OCI-LY3 (cell line): ENCODE results near the gene PHF23.

Source experiments
- H2AFZ ChIP-seq: fragments of 200-600, 300-600 bp; shearing (Covaris generic); 2 replicates; pipeline ENCODE4 v1.6.0; 2014; ENCODE audit warnings: antibody characterized with exemption, low read depth, low read length
- H3K27ac ChIP-seq: fragments of 200-600, 300-600 bp; sonication (generic); 2 replicates; pipeline ENCODE4 v1.5.1; 2014; ENCODE audit warnings: mild to moderate bottlenecking, low read length, moderate library complexity, mixed read lengths
- H3K27me3 ChIP-seq: fragments of 200-600, 300-600 bp; sonication (generic); 2 replicates; pipeline ENCODE4 v1.6.1; 2014; ENCODE audit warnings: low read depth, low read length, mixed read lengths
- H3K36me3 ChIP-seq: fragments of 200-600, 300-600 bp; sonication (generic); replicated peaks from 2 replicates; pipeline ENCODE3; 2014; ENCODE audit warnings: low read depth, low read length, mixed read lengths
- H3K4me1 ChIP-seq: fragments of 300-600, 200-600 bp; sonication (generic); 2 replicates; pipeline ENCODE4 v1.6.1; 2014; ENCODE audit warnings: low read length, mixed read lengths
- H3K4me2 ChIP-seq: fragments of 200-600, 300-600 bp; sonication (generic); 2 replicates; pipeline ENCODE4 v1.6.1; 2014; ENCODE audit warnings: low read length, mixed read lengths
- H3K4me3 ChIP-seq: fragments of 300-600, 200-600 bp; sonication (generic); 2 replicates; pipeline ENCODE4 v1.5.1; 2014; ENCODE audit warnings: antibody characterized with exemption, mild to moderate bottlenecking, low read length, moderate library complexity
- H3K79me2 ChIP-seq: fragments of 300-600, 200-600 bp; shearing (Covaris generic); 2 replicates; pipeline ENCODE4 v1.6.1; 2014; ENCODE audit warnings: mild to moderate bottlenecking, low read length, mixed read lengths
- H3K9ac ChIP-seq: fragments of 300-600, 200-600 bp; shearing (Covaris generic); 2 replicates; pipeline ENCODE4 v1.6.0; 2014; ENCODE audit warnings: mild to moderate bottlenecking, low read length, moderate library complexity
- H3K9me3 ChIP-seq: fragments of 200-600, 300-600 bp; shearing (Covaris generic); 2 replicates; pipeline ENCODE4 v1.6.1; 2014; ENCODE audit warnings: low read length, mixed read lengths; ENCODE audit not compliant: insufficient read depth
- H4K20me1 ChIP-seq: fragments of 200-600, 300-600 bp; sonication (generic); 2 replicates; pipeline ENCODE4 v1.6.1; 2016; ENCODE audit warnings: low read length, mixed read lengths; ENCODE audit not compliant: insufficient read depth
- EZH2phosphoT487 ChIP-seq: fragments of 200-600 bp; shearing (Covaris generic); IDR thresholded peaks from 2 replicates; pipeline ENCODE4 v1.6.1; 2018; ENCODE audit warnings: antibody characterized with exemption, mixed run types, low read depth
- TF ChIP-seq, protein P1 (sequence below): fragments of 200-600, 300-600 bp; sonication (generic); IDR thresholded peaks from 2 replicates; pipeline ENCODE4 v1.5.1; 2014; ENCODE audit warnings: antibody characterized with exemption, low read length, low read depth

Gene PHF23

DNA sequence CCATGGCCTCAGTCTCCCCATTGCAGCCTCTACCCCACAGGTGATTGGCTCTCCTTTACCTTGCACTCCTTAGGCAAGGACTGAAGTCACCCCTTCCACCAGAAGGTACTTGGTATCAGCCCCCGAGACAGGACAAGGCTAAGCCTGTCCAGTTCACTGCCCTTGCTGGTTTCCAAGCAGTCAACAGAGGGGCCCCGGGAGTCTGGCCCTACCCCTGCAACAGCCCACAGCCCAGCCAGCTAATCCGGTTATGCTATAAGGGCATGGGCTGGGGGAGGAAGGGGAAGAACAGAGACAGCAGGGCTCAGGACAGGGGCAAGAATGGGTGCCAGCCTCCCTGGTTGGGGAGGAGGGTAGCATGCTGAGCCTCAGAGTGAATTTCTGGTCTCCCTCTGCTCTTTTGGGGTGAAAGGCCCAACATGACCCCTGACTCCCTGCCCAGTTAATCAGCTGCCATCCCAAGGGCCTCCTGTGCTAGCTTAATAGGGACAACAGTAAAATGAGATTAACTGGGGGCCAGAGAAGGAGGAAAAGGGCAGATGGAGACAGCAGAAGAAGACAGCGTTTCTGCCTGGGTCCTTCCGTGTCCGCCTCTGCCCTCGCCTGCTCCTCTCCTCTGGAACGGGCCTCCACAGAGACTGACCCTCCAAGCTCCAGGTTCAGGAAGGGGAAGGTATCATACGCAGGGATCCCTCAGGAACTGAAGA, 30.4 kb downstream of the PHF23 start:
- Histone ChIP-seq H3K27ac (no peak overlapping the region), H3K4me2 (no peak overlapping the region), H2AFZ (no peak overlapping the region), H4K20me1 (no peaks in the 10 kb centered on the region), H3K36me3 (no peaks in the 10 kb centered on the region), H3K9ac (no peak overlapping the region), H3K79me2 (no peaks in the 10 kb centered on the region), H3K27me3 (no peaks in the 10 kb centered on the region), H3K4me3 (no peak overlapping the region), H3K9me3 (no peaks in the 10 kb centered on the region), H3K4me1 (peaks cover 15% of the 10 kb centered on the region)
- no peak for TF ChIP-seq EZH2phosphoT487
- TF ChIP-seq, protein P1, sequence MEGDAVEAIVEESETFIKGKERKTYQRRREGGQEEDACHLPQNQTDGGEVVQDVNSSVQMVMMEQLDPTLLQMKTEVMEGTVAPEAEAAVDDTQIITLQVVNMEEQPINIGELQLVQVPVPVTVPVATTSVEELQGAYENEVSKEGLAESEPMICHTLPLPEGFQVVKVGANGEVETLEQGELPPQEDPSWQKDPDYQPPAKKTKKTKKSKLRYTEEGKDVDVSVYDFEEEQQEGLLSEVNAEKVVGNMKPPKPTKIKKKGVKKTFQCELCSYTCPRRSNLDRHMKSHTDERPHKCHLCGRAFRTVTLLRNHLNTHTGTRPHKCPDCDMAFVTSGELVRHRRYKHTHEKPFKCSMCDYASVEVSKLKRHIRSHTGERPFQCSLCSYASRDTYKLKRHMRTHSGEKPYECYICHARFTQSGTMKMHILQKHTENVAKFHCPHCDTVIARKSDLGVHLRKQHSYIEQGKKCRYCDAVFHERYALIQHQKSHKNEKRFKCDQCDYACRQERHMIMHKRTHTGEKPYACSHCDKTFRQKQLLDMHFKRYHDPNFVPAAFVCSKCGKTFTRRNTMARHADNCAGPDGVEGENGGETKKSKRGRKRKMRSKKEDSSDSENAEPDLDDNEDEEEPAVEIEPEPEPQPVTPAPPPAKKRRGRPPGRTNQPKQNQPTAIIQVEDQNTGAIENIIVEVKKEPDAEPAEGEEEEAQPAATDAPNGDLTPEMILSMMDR, result no peak

DNA sequence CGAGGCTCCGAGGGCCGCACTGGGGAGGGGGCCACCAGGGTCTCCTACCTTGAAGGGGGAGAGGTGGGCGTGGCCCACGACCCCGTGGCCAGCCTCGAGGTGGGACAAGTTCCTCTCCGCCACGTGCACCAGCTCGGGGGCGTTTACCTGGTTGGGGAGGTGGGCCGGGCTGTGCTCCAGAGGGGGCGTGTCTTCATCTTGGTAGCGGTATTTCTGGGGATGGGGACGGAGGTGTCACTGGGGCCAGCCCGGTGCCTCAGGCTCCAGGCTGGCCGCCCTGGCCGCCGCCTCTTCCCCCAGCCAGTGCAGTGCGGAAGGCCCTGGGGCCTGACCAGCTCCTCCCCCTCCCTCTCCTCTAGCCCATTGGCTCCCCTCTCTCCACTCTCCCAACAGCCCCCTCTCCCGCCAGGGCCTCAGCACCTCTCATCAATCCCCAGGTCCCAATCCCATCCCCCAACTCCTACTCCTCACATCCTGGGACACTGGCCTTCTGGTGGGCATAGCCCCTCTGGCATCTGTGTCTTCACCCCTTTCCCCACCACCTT, 31.2 kb downstream of the PHF23 start:
- Histone ChIP-seq H4K20me1 (no peaks in the 10 kb centered on the region), H3K79me2 (no peaks in the 10 kb centered on the region), H3K4me3 (no peak overlapping the region)

DNA sequence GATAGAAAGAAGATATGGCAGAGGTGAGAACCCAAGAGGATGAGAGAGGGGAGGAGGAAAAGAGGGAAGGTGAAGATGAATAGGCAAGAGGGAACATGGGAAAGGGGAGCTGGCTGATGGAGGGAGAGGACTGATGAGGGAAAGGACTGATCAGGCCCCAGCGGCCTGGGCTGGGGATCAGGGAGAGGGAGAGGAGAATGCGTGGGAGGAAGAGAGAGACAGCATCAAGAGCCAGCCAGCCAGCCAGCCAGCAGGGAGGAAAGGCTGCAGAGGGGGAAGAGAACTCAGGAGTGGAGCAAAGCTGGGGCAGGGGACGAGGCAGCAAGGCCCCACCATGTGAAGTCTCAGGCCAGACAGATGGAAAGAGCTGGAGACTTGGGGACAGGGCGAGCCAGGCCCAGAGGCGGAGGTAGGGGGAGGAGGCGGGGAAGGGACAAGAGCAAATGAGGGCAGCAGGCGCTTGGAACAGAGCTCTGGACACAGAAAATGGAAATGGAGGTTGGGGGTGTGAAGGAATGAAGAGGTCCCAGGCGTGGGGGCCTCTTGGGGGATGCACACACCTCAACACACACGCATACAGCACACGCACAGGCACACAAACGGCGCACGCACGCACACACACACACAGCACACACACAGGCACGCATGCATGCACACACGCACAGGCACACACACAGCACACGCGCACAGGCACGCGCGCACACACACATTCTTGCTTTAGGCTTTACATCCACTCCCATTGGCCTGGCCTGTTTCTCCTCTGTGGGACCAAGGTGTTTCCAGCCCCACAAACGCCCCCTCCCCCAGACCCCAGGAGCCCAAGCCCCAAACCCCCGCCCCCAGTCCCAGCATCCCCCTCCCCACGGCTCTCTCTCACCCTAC, 31.9 kb downstream of the PHF23 start:
- Histone ChIP-seq H3K36me3 (no peaks in the 10 kb centered on the region), H2AFZ (no peak overlapping the region), H3K4me3 (no peak overlapping the region), H3K4me1 (peaks cover 10% of the 10 kb centered on the region), H3K9ac (no peak overlapping the region), H3K79me2 (no peaks in the 10 kb centered on the region), H3K4me2 (no peak overlapping the region), H3K27me3 (no peaks in the 10 kb centered on the region), H4K20me1 (no peaks in the 10 kb centered on the region), H3K27ac (no peak overlapping the region), H3K9me3 (no peaks in the 10 kb centered on the region)
- TF ChIP-seq, protein P1, result no peak
- TF ChIP-seq EZH2phosphoT487, result no peak

More for the DNA sequence above, 31.2 kb downstream of the PHF23 start:
- Histone ChIP-seq H3K27me3 (no peaks in the 10 kb centered on the region), H3K4me2 (no peak overlapping the region), H3K9me3 (no peaks in the 10 kb centered on the region), H3K4me1 (peaks cover 10% of the 10 kb centered on the region), H3K36me3 (no peaks in the 10 kb centered on the region), H2AFZ (no peak overlapping the region), H3K9ac (no peak overlapping the region), H3K27ac (no peak overlapping the region)
- TF ChIP-seq, protein P1, result no peak
- TF ChIP-seq EZH2phosphoT487, result no peak

DNA sequence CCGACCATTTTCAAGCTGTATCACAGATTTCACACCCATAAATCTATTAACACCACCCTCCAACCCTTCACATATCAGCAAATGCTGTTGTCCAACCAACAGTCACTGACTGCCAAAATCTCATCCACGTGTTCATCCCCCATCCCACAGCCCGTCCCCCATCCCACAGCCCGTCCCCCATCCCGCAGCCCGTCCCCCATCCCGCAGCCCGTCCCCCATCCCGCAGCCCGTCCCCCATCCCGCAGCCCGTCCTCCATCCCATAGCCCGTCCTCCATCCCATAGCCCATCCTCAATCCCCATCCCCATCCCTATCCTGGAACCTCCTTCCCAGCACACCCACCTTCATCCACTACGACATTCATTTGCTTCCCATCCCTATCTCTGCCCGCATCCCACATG, 33.7 kb downstream of the PHF23 start:
- Histone ChIP-seq H3K36me3 (no peaks in the 10 kb centered on the region), H3K4me3 (peak overlapping the region; percentile 76), H3K4me1 (peaks cover 10% of the 10 kb centered on the region), H4K20me1 (no peaks in the 10 kb centered on the region), H2AFZ (peak overlapping the region; percentile 83; the same call in 1 of the 2 replicates), H3K27ac (no peak overlapping the region), H3K79me2 (no peaks in the 10 kb centered on the region), H3K9ac (peak overlapping the region; percentile 38), H3K9me3 (no peaks in the 10 kb centered on the region), H3K4me2 (peak overlapping the region; percentile 90), H3K27me3 (no peaks in the 10 kb centered on the region)
- TF ChIP-seq EZH2phosphoT487, result no peak
- TF ChIP-seq, protein P1, result no peak
